Peyer's patch (tissue), 4 donors: ENCODE data around the gene ZC3H18.

Experiments used
- CTCF ChIP-seq, 6 experiments: fragments of 450-650 bp in 4 of 6; fragments of 200-600 bp in 2 of 6; sonication (generic) in 1 of 6; IDR thresholded peaks; one replicate each; pipeline ENCODE4 v1.5.1; 2017 to 2019; ENCODE audit warnings: antibody characterized with exemption in 6 of 6, mild to moderate bottlenecking in 3 of 6, moderate library complexity in 1 of 6
- POLR2A ChIP-seq, 2 donors: fragments of 450-650 bp; IDR thresholded peaks; one replicate each; pipeline ENCODE4 v1.5.1; 2017; ENCODE audit warnings: antibody characterized with exemption in 2 of 2, mild to moderate bottlenecking in 2 of 2, moderate library complexity in 2 of 2

GRCh38 chr16:88678224-88678979 lies 108.2 kb downstream of the ZC3H18 start:
- TF ChIP-seq CTCF (IDR thresholded peaks at IDR 0.05) (no peak), POLR2A (IDR thresholded peaks at IDR 0.05) (no peak)
